Measurements from ENCODE around the gene SH3GL3. TPM values are rescaled to one million over a fixed set of nuclear protein-coding genes. Genes with fewer than 3 reads are reported as not detected.
A peak's percentile ranks its signal among the peaks of the same experiment; 100 is the strongest.

The SH3GL3 gene
- total RNA-seq (2014; rRNA removed; shearing (Covaris generic)): not detected in 2 replicates
- polyA plus RNA-seq (2015; cell fraction: cytosol; rRNA removed): not detected in 2 replicates
- polyA plus RNA-seq (2015; cell fraction: nucleus; rRNA removed): 0.52 TPM in 1 of 2 replicates, not detected in the other

- DNase-seq (ENCODE audit: low read depth, low spot score): peak; percentile 57
- in situ Hi-C loops (cut with HindIII; ENCODE audit: low pct_unique_long_range_greater_than_20kb, low sequenced_read_pairs): no loop called here
Observed at GRCh38 chr15:83446904-83447709, at the start of gene SH3GL3. Gene SH3GL3, plus strand, starts transcription at chr15:83447341. Its CDS starts 193 bp downstream, at chr15:83447534.

DNA sequence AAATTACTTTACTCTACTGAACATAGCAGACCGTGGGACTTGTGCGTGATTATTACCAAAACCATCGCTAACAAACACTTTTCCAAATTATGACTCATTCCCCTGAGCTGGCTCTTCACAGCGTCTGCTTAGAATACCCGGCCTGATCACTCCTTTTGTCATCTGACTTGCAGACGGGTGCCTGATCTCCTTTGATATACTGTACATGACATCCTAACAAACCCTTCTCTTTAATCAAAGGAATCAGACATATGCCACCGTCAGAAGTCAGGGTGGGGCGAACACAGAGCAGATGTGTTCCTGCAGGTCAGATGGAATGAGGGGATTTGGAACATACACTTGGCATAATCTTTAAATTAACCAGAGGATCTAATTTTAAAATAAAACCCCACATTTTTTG is 48.5 kb upstream of the SH3GL3 start:
- peak; percentile 42 for DNase-seq (ENCODE audit: low read depth, low spot score)
- in situ Hi-C loops (cut with HindIII; ENCODE audit: low pct_unique_long_range_greater_than_20kb, low sequenced_read_pairs): no loop called here

DNA sequence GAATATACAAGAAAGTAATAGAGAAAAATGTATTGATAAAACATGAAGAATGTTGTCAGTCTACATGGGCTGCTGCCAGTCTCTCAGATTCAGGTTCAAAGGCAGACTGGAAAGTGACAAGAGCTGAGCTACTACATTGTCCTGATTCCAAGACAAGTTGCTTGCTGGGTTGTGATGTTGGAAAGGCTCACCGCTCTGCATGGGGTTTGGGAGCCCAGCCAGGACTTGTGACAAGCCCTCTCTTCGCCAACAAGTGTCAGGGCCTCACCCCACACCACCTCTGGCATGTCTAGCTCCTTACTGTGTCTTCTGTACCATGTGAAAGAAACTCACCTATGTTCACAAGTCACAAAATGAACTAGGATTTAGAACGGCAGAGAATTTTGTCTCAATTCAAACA is 43.0 kb upstream of the SH3GL3 start:
- no peak for DNase-seq (ENCODE audit: low read depth, low spot score)
- in situ Hi-C loops (cut with HindIII; ENCODE audit: low pct_unique_long_range_greater_than_20kb, low sequenced_read_pairs): no loop called here

- in situ Hi-C loops (cut with HindIII; ENCODE audit: low pct_unique_long_range_greater_than_20kb, low sequenced_read_pairs): no loop called here
- DNase-seq (ENCODE audit: low read depth, low spot score): no peak
Observed at GRCh38 chr15:83410532-83410931, 36.6 kb upstream of the SH3GL3 start.

GRCh38 chr15:83413054-83413719 is 34.0 kb upstream of the SH3GL3 start:
- DNase-seq (ENCODE audit: low read depth, low spot score): no peak
- in situ Hi-C loops (cut with HindIII; ENCODE audit: low pct_unique_long_range_greater_than_20kb, low sequenced_read_pairs): no loop called here

- in situ Hi-C loops (cut with HindIII; ENCODE audit: low pct_unique_long_range_greater_than_20kb, low sequenced_read_pairs): no loop called here
Observed at GRCh38 chr15:83422081-83422480, 25.1 kb upstream of the SH3GL3 start.

DNA sequence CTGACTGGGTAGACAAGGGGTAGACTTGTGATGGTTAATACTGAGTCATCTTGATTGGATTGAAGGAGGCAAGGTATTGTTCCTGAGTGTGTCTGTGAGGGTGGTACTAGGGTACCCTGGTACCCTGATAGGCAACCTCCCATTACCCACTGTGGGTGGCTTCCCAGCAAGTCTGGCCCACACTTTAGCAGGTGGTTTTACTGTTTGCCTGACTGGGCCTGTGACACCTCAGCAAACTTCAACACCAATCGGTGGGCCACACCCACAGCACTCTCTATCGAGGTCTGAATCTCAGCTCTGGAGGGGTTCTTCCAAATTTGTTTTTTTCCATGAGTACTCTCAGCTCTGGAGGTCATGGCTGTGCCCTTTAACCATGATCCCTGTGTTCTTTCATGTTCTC is 24.6 kb upstream of the SH3GL3 start:
- in situ Hi-C loops (cut with HindIII; ENCODE audit: low pct_unique_long_range_greater_than_20kb, low sequenced_read_pairs): no loop called here
- no peak for DNase-seq (ENCODE audit: low read depth, low spot score)

More at GRCh38 chr15:83422081-83422480, 25.1 kb upstream of the SH3GL3 start:
- DNase-seq (ENCODE audit: low read depth, low spot score): no peak

- DNase-seq (ENCODE audit: low read depth, low spot score): no peak
- in situ Hi-C loops (cut with HindIII; ENCODE audit: low pct_unique_long_range_greater_than_20kb, low sequenced_read_pairs): no loop called here
Observed at GRCh38 chr15:83424101-83424500, 23.0 kb upstream of the SH3GL3 start.

DNA sequence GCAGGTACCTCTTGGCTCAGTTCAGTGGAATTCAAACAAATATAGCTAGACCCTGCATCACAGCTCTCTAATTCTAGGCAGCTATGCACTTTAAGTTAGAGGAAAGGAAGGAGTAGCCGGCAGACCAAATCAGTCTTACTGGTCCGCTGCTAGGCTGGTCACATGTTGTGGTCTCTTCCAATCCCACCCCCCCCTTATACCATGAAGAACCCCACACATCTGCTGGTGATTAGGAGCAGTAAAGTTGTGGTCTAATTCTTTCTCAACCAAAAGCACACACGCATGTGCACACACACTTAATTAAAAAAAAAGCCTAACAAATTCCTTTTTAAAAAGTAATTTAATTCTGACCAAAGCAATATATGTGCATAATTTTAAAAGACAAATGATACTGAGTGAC is 16.7 kb upstream of the SH3GL3 start:
- no peak for DNase-seq (ENCODE audit: low read depth, low spot score)

DNA sequence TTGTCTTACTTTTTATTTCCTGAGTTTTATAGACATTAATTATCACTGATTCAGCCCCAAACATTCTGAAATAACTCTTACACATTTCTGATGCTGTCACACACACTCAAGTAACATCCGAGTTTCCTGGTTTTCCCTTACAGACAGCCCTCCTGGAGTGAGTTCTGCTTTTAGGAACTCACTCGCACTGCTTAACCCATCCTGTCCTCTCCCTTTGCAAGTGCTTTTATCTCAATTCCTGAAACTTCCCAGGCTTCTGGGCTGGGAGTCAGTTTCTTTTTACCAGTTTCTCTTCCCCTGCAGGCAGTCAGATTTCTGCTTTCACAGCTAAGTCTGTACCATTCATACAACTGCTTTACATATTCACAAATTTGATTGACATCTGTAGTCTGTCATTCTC is 15.6 kb upstream of the SH3GL3 start:
- in situ Hi-C loops (cut with HindIII; ENCODE audit: low pct_unique_long_range_greater_than_20kb, low sequenced_read_pairs): no loop called here
- no peak for DNase-seq (ENCODE audit: low read depth, low spot score)

More for the DNA sequence above, 16.7 kb upstream of the SH3GL3 start:
- in situ Hi-C loops (cut with HindIII; ENCODE audit: low pct_unique_long_range_greater_than_20kb, low sequenced_read_pairs): no loop called here

DNA sequence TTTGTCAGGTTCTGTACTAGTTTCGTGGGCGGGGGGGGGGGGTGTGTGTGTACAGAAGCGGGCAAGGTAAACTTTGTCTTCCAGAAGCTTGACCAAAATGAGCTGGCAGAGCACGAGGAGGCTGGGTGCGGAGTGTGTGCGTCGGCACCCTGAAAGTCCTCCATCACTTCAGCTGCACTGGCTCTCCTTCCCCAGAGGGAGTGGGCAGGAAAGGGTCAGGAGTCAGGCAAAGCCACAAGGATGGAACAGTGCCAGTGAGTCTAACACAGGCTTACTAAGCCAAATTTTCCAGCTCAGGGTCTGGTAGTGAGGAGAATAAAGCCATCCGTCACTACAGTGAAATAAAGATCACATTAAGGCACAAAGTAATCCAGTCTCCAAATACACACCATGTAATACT is 11.9 kb upstream of the SH3GL3 start:
- no peak for DNase-seq (ENCODE audit: low read depth, low spot score)
- in situ Hi-C loops (cut with HindIII; ENCODE audit: low pct_unique_long_range_greater_than_20kb, low sequenced_read_pairs): no loop called here

GRCh38 chr15:83435782-83436181 is 11.4 kb upstream of the SH3GL3 start:
- DNase-seq (ENCODE audit: low read depth, low spot score): no peak
- in situ Hi-C loops (cut with HindIII; ENCODE audit: low pct_unique_long_range_greater_than_20kb, low sequenced_read_pairs): no loop called here

DNA sequence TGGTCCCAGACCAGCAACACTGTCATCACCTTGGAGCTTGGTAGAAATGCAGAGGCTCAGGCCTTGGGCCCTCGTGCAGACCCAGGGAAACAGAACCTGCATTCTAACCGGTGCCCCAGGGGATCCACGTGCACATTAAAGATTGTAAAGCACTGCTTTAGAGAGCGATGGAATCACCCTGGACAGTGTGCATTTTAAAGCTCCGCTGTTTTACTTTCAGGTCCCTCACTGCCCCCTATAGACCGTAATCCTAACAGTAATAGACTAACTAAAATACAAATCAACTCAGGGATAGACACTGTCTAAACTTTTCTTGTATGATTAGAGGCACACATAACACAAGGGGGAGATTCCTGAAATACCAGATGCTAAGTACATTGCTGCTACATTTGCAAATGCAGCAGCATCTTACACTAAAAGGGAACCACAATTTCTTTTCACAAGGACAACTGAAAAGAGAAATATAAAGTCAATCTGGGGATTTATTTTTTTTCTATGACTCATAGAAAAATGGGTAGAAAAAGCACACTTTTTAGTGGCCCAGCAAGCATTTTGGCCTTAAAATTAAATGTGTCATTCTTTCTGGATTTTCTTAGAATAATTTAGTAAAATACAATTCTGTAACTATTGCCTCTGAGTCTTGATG is 10.5 kb upstream of the SH3GL3 start:
- DNase-seq (ENCODE audit: low read depth, low spot score): peak; percentile 67

DNA sequence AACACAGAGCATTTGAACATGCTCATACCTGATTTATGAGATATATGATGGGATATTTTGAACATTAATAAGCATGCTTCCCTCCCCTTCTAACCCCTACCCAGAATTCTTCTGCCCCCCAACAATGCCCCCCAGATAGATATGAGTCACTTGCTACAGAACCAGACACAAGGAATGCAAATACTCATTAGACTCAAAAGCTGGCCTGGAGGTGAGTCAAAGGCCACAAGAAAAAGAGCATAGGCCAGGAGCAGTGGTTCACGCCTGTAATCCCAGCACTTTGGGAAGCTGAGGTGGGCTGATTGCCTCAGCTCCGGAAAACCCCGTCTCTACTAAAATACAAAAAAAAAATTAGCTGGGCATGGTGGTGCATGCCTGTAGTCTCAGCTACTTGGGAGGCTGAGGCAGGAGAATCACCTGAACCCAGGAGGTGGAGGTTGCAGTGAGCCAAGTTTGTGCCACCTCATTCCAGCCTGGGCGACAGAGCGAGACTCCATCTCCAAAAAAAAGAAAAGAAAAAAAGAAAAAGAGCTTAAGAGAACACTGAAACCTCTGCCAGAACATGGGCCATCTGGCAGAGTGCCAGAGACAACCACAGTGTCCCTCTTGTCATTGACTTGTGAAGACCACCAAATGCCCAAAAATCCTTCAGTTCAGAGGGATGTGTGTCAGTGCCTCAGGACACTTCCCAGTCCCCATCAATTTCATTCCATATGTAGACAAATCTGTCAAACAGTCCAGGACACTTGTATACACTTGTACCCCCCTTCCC is 3.9 kb upstream of the SH3GL3 start:
- DNase-seq (ENCODE audit: low read depth, low spot score): no peak
- in situ Hi-C loops (cut with HindIII; ENCODE audit: low pct_unique_long_range_greater_than_20kb, low sequenced_read_pairs): no loop called here

More for the DNA sequence above, 10.5 kb upstream of the SH3GL3 start:
- in situ Hi-C loops (cut with HindIII; ENCODE audit: low pct_unique_long_range_greater_than_20kb, low sequenced_read_pairs): no loop called here

DNA sequence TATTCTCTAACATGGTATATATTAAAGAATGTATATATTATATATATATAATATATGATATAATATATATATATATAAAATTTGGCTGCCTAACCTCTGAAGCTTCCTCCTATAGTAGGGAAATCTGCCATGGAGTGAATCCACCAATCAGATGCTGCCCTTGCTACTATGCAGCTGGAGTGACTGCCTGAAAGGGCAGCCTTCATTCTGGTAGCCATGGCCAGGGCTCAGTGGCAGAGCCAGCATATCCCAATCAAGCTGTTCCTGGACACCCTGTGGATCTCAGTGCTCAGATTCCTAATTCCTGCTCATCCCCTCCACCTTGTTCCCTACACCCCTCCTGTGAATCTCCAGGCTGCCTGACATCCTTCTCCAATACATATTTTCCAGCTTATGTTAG is 2.2 kb upstream of the SH3GL3 start:
- in situ Hi-C loops (cut with HindIII; ENCODE audit: low pct_unique_long_range_greater_than_20kb, low sequenced_read_pairs): no loop called here

GRCh38 chr15:83445643-83446042 is 1.5 kb upstream of the SH3GL3 start:
- in situ Hi-C loops (cut with HindIII; ENCODE audit: low pct_unique_long_range_greater_than_20kb, low sequenced_read_pairs): no loop called here
- no peak for DNase-seq (ENCODE audit: low read depth, low spot score)

More for the DNA sequence above, 2.2 kb upstream of the SH3GL3 start:
- peak; percentile 23 for DNase-seq (ENCODE audit: low read depth, low spot score)

GRCh38 chr15:83446417-83446816 is 724 bp upstream of the SH3GL3 start:
- DNase-seq (ENCODE audit: low read depth, low spot score): no peak
- in situ Hi-C loops (cut with HindIII; ENCODE audit: low pct_unique_long_range_greater_than_20kb, low sequenced_read_pairs): no loop called here

- no peak for DNase-seq (ENCODE audit: low read depth, low spot score)
- in situ Hi-C loops (cut with HindIII; ENCODE audit: low pct_unique_long_range_greater_than_20kb, low sequenced_read_pairs): no loop called here
Observed at GRCh38 chr15:83449250-83449671, 2.1 kb downstream of the SH3GL3 start.
